NT2/D1 (cell line): ENCODE measurements around the gene ROBO3.

Source experiments
- YY1 ChIP-seq: IDR thresholded peaks from 2 replicates; pipeline ENCODE4 v1.6.1; 2011; ENCODE audit not compliant: insufficient read length, insufficient read depth
- ZNF274 ChIP-seq: IDR thresholded peaks from 2 replicates; pipeline ENCODE4 v1.6.1; 2011; ENCODE audit warnings: mild to moderate bottlenecking, low read depth, low read length

GRCh38 chr11:124892750-124893454 is 27.7 kb downstream of the ROBO3 start:
- no peak for TF ChIP-seq YY1
- no peak for TF ChIP-seq ZNF274
